ENCODE results near the gene CLDN16. TPM values are rescaled to one million over a fixed set of nuclear protein-coding genes. Genes with fewer than 3 reads are reported as not detected.

The CLDN16 gene
- total RNA-seq, 6 experiments from 2014 or later = 0.37 to 6.6 (median 1.3) TPM

- intact Hi-C loops (cut with DNase I) = no loop called here
- no peak for DNase-seq
- H3K4me1 ChIP-seq = no peaks in the 10 kb centered on the region
- H3K36me3 ChIP-seq = no peaks in the 10 kb centered on the region
- 85% methylated on average over 9 of the region's 9 CpGs for WGBS (ENCODE audit: insufficient coverage, low coverage, low lambda C conversion rate, missing lambda C conversion rate)
- TF ChIP-seq CTCF (IDR thresholded peaks at IDR 0.05) (no peak), POLR2A (IDR thresholded peaks at IDR 0.05) (no peak)
- no peaks in the 10 kb centered on the region for H3K27me3 ChIP-seq
- no peak for ATAC-seq
- H3K4me3 ChIP-seq = no peak overlapping the region
- no peak overlapping the region for H3K27ac ChIP-seq
- no peaks in the 10 kb centered on the region for H3K9me3 ChIP-seq
These were observed 25.7 kb upstream of the CLDN16 start for GRCh38 chr3:190362258-190362657.

DNA sequence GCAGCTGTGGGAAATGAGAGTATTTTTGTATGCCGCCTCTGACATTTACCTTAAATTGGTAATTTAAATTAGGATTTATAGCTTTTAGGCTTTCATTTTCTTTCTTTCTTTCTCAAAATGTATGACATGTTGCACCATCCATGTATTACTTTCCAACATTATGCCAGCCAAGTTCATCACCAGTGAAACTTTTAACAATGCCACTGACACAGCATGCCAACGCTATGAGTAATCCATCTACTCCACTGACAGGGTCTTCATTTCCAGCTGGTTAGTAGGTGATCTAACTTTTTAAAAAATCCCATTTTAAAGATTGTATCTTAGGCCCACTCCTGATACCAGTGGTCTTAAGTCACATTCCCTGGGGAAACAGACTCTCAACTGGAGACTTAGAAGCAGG, 21.8 kb upstream of the CLDN16 start:
- DNase-seq = no peak
- H3K27ac ChIP-seq = no peak overlapping the region
- ATAC-seq = peak in 1 of 4 donors; percentile 69
- no peaks in the 10 kb centered on the region for H3K36me3 ChIP-seq
- TF ChIP-seq CTCF (IDR thresholded peaks at IDR 0.05) (no peak), POLR2A (IDR thresholded peaks at IDR 0.05) (no peak)
- H3K4me1 ChIP-seq = no peaks in the 10 kb centered on the region
- 49% methylated on average over 2 of the region's 2 CpGs for WGBS (ENCODE audit: insufficient coverage, low coverage, low lambda C conversion rate, missing lambda C conversion rate)
- intact Hi-C loops (cut with DNase I) = no loop called here
- no peaks in the 10 kb centered on the region for H3K27me3 ChIP-seq
- H3K9me3 ChIP-seq = no peaks in the 10 kb centered on the region
- H3K4me3 ChIP-seq = no peak overlapping the region

GRCh38 chr3:190368881-190369280, 19.1 kb upstream of the CLDN16 start:
- Histone ChIP-seq H3K36me3 (no peaks in the 10 kb centered on the region), H3K27me3 (no peaks in the 10 kb centered on the region), H3K9me3 (no peaks in the 10 kb centered on the region), H3K27ac (no peak overlapping the region), H3K4me3 (no peak overlapping the region), H3K4me1 (no peaks in the 10 kb centered on the region)
- TF ChIP-seq CTCF (IDR thresholded peaks at IDR 0.05) = no peak
- TF ChIP-seq POLR2A (IDR thresholded peaks at IDR 0.05) = no peak
- no peak for ATAC-seq
- no peak for DNase-seq
- intact Hi-C loops (cut with DNase I) = no loop called here

DNA sequence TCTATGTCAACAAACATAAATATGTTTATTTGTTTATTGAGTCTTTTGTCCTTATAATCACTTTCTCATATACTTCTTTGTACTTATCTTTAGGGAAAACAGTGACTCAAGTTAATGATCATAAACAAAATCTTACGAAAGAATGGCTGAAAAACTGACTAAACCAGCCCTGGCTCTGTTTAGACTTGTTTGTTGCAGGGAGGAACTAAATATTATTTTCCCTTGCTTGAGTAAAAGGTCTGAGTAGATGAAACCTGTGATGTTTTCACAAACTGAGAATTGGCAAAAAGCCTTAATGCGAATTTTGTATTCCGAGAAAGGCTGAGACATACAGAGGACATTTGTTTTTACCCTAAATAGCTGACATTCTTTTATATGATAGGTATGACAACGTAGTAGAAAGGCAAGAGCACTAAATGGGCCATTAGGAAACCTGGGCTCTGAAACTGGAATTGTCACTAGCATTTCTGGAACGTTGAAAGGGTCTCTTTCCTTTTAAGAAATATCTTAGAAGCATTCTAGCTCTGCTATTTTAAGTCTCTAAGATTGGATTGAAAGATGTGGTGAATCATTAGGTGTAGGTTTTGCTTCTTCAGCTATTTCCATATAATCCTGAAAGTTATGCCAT, 18.2 kb upstream of the CLDN16 start:
- Histone ChIP-seq H3K4me1 (no peaks in the 10 kb centered on the region), H3K27ac (no peak overlapping the region), H3K36me3 (no peaks in the 10 kb centered on the region), H3K4me3 (no peak overlapping the region), H3K9me3 (no peaks in the 10 kb centered on the region), H3K27me3 (no peaks in the 10 kb centered on the region)
- intact Hi-C loops (cut with DNase I) = no loop called here
- DNase-seq (no peak), ATAC-seq (no peak)
- 71% methylated on average over 5 of the region's 5 CpGs for WGBS (ENCODE audit: insufficient coverage, low coverage, low lambda C conversion rate, missing lambda C conversion rate)
- TF ChIP-seq CTCF (IDR thresholded peaks at IDR 0.05) (no peak), POLR2A (IDR thresholded peaks at IDR 0.05) (no peak)

DNA sequence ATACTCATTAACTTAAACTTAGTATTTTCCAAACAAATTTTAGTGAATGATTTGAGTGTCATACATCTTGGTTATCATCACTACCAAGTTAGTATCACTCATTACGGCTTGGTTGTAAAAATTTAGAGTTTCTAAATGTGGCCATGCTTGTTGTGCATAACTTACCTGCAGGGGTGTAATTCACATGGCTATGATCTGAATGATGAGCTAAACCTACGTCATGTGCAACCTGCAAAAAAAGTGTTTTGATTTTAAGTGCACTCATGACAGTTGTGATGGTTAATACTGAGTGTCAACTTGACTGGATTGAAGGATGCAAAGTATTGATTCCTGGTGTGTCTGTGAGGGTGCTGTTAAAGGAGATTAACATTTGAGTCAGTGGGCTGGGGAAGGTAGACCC, 17.6 kb upstream of the CLDN16 start:
- DNase-seq (no peak), ATAC-seq (no peak)
- intact Hi-C loops (cut with DNase I) = no loop called here
- Histone ChIP-seq H3K4me1 (no peaks in the 10 kb centered on the region), H3K27ac (no peak overlapping the region), H3K36me3 (no peaks in the 10 kb centered on the region), H3K9me3 (no peaks in the 10 kb centered on the region), H3K4me3 (no peak overlapping the region), H3K27me3 (no peaks in the 10 kb centered on the region)
- WGBS (ENCODE audit: insufficient coverage, low coverage, low lambda C conversion rate, missing lambda C conversion rate) = 87% methylated on average over 2 of the region's 2 CpGs
- TF ChIP-seq CTCF (IDR thresholded peaks at IDR 0.05) (no peak), POLR2A (IDR thresholded peaks at IDR 0.05) (no peak)
